ENCODE data around the gene SLC26A8.
"Not testable (repeated sequence)": the region's sequence is repeated elsewhere in the genome, so short reads cannot be mapped to it uniquely, and the experiment has no call there.

SLC26A8 gene

GRCh38 chr6:35955970-35956369 is 68.5 kb downstream of the SLC26A8 start:
- H3K4me1 ChIP-seq (ENCODE audit: control insufficient read depth, insufficient read depth, low read length) = peaks cover 6% of the 10 kb centered on the region
- no peaks in the 10 kb centered on the region for H3K36me3 ChIP-seq (ENCODE audit: control insufficient read depth, insufficient read depth, low read length)
- no peaks in the 10 kb centered on the region for H3K27me3 ChIP-seq (ENCODE audit: control insufficient read depth, insufficient read depth, low read length)
- H3K9me3 ChIP-seq (ENCODE audit: control insufficient read depth, insufficient read depth, low read length) = no peaks in the 10 kb centered on the region
- no peak overlapping the region for H3K4me3 ChIP-seq (ENCODE audit: low read depth, low read length)
- no peak overlapping the region for H3K9ac ChIP-seq (ENCODE audit: low read depth, low read length)

- Histone ChIP-seq H3K9me3 (ENCODE audit: control insufficient read depth, insufficient read depth, low read length) (no peaks in the 10 kb centered on the region), H3K4me1 (ENCODE audit: control insufficient read depth, insufficient read depth, low read length) (peaks cover 9% of the 10 kb centered on the region), H3K27me3 (ENCODE audit: control insufficient read depth, insufficient read depth, low read length) (no peaks in the 10 kb centered on the region)
These were observed 68.9 kb downstream of the SLC26A8 start for GRCh38 chr6:35955521-35955920.

GRCh38 chr6:35955071-35955470 is 69.4 kb downstream of the SLC26A8 start:
- Histone ChIP-seq H3K36me3 (ENCODE audit: control insufficient read depth, insufficient read depth, low read length) (no peaks in the 10 kb centered on the region), H3K9me3 (ENCODE audit: control insufficient read depth, insufficient read depth, low read length) (no peaks in the 10 kb centered on the region)

More at GRCh38 chr6:35955521-35955920, 68.9 kb downstream of the SLC26A8 start:
- Histone ChIP-seq H3K36me3 (ENCODE audit: control insufficient read depth, insufficient read depth, low read length) (no peaks in the 10 kb centered on the region), H3K4me3 (ENCODE audit: low read depth, low read length) (no peak overlapping the region), H3K9ac (ENCODE audit: low read depth, low read length) (no peak overlapping the region)

GRCh38 chr6:35954333-35954732 is 70.1 kb downstream of the SLC26A8 start:
- no peak overlapping the region for H3K4me3 ChIP-seq (ENCODE audit: low read depth, low read length)
- H3K4me1 ChIP-seq (ENCODE audit: control insufficient read depth, insufficient read depth, low read length) = peaks cover 9% of the 10 kb centered on the region
- H3K9me3 ChIP-seq (ENCODE audit: control insufficient read depth, insufficient read depth, low read length) = no peaks in the 10 kb centered on the region
- no peaks in the 10 kb centered on the region for H3K27me3 ChIP-seq (ENCODE audit: control insufficient read depth, insufficient read depth, low read length)
- no peaks in the 10 kb centered on the region for H3K36me3 ChIP-seq (ENCODE audit: control insufficient read depth, insufficient read depth, low read length)
- H3K9ac ChIP-seq (ENCODE audit: low read depth, low read length) = no peak overlapping the region

More at GRCh38 chr6:35955071-35955470, 69.4 kb downstream of the SLC26A8 start:
- H3K9ac ChIP-seq (ENCODE audit: low read depth, low read length) = no peak overlapping the region
- no peaks in the 10 kb centered on the region for H3K27me3 ChIP-seq (ENCODE audit: control insufficient read depth, insufficient read depth, low read length)
- H3K4me3 ChIP-seq (ENCODE audit: low read depth, low read length) = no peak overlapping the region
- peaks cover 9% of the 10 kb centered on the region for H3K4me1 ChIP-seq (ENCODE audit: control insufficient read depth, insufficient read depth, low read length)

GRCh38 chr6:35948725-35949124 is 75.7 kb downstream of the SLC26A8 start:
- Histone ChIP-seq H3K9ac (ENCODE audit: low read depth, low read length) (no peak overlapping the region), H3K4me1 (ENCODE audit: control insufficient read depth, insufficient read depth, low read length) (peaks cover 9% of the 10 kb centered on the region), H3K9me3 (ENCODE audit: control insufficient read depth, insufficient read depth, low read length) (no peaks in the 10 kb centered on the region), H3K4me3 (ENCODE audit: low read depth, low read length) (no peak overlapping the region), H3K27me3 (ENCODE audit: control insufficient read depth, insufficient read depth, low read length) (no peaks in the 10 kb centered on the region), H3K36me3 (ENCODE audit: control insufficient read depth, insufficient read depth, low read length) (no peaks in the 10 kb centered on the region)

- H3K4me3 ChIP-seq (ENCODE audit: low read depth, low read length) = no peak overlapping the region
- H3K27me3 ChIP-seq (ENCODE audit: control insufficient read depth, insufficient read depth, low read length) = no peaks in the 10 kb centered on the region
- peaks cover under 1% of the 10 kb centered on the region for H3K4me1 ChIP-seq (ENCODE audit: control insufficient read depth, insufficient read depth, low read length)
- no peak overlapping the region for H3K9ac ChIP-seq (ENCODE audit: low read depth, low read length)
- no peaks in the 10 kb centered on the region for H3K9me3 ChIP-seq (ENCODE audit: control insufficient read depth, insufficient read depth, low read length)
- no peaks in the 10 kb centered on the region for H3K36me3 ChIP-seq (ENCODE audit: control insufficient read depth, insufficient read depth, low read length)
These were observed 78.8 kb downstream of the SLC26A8 start for GRCh38 chr6:35945650-35946025.

GRCh38 chr6:35943390-35943789 is 81.1 kb downstream of the SLC26A8 start:
- Histone ChIP-seq H3K36me3 (ENCODE audit: control insufficient read depth, insufficient read depth, low read length) (no peaks in the 10 kb centered on the region), H3K9ac (ENCODE audit: low read depth, low read length) (no peak overlapping the region), H3K9me3 (ENCODE audit: control insufficient read depth, insufficient read depth, low read length) (no peaks in the 10 kb centered on the region), H3K27me3 (ENCODE audit: control insufficient read depth, insufficient read depth, low read length) (no peaks in the 10 kb centered on the region), H3K4me3 (ENCODE audit: low read depth, low read length) (no peak overlapping the region), H3K4me1 (ENCODE audit: control insufficient read depth, insufficient read depth, low read length) (no peaks in the 10 kb centered on the region)

GRCh38 chr6:35942355-35942754 is 82.1 kb downstream of the SLC26A8 start:
- no peak overlapping the region for H3K4me3 ChIP-seq (ENCODE audit: low read depth, low read length)
- no peaks in the 10 kb centered on the region for H3K9me3 ChIP-seq (ENCODE audit: control insufficient read depth, insufficient read depth, low read length)
- H3K27me3 ChIP-seq (ENCODE audit: control insufficient read depth, insufficient read depth, low read length) = no peaks in the 10 kb centered on the region
- H3K4me1 ChIP-seq (ENCODE audit: control insufficient read depth, insufficient read depth, low read length) = no peaks in the 10 kb centered on the region
- H3K9ac ChIP-seq (ENCODE audit: low read depth, low read length) = no peak overlapping the region
- no peaks in the 10 kb centered on the region for H3K36me3 ChIP-seq (ENCODE audit: control insufficient read depth, insufficient read depth, low read length)

GRCh38 chr6:35941170-35941569 is 83.3 kb downstream of the SLC26A8 start:
- H3K27me3 ChIP-seq (ENCODE audit: control insufficient read depth, insufficient read depth, low read length); H3K9me3 ChIP-seq (ENCODE audit: control insufficient read depth, insufficient read depth, low read length); H3K4me3 ChIP-seq (ENCODE audit: low read depth, low read length); H3K36me3 ChIP-seq (ENCODE audit: control insufficient read depth, insufficient read depth, low read length); H3K4me1 ChIP-seq (ENCODE audit: control insufficient read depth, insufficient read depth, low read length); H3K9ac ChIP-seq (ENCODE audit: low read depth, low read length): not testable (repeated sequence)

- not testable (repeated sequence) for H3K9me3 ChIP-seq (ENCODE audit: control insufficient read depth, insufficient read depth, low read length); H3K36me3 ChIP-seq (ENCODE audit: control insufficient read depth, insufficient read depth, low read length); H3K27me3 ChIP-seq (ENCODE audit: control insufficient read depth, insufficient read depth, low read length); H3K4me3 ChIP-seq (ENCODE audit: low read depth, low read length); H3K4me1 ChIP-seq (ENCODE audit: control insufficient read depth, insufficient read depth, low read length); H3K9ac ChIP-seq (ENCODE audit: low read depth, low read length)
These were observed 84.4 kb downstream of the SLC26A8 start for GRCh38 chr6:35940014-35940413.

- not testable (repeated sequence) for H3K4me1 ChIP-seq (ENCODE audit: control insufficient read depth, insufficient read depth, low read length); H3K9ac ChIP-seq (ENCODE audit: low read depth, low read length); H3K9me3 ChIP-seq (ENCODE audit: control insufficient read depth, insufficient read depth, low read length); H3K4me3 ChIP-seq (ENCODE audit: low read depth, low read length); H3K36me3 ChIP-seq (ENCODE audit: control insufficient read depth, insufficient read depth, low read length); H3K27me3 ChIP-seq (ENCODE audit: control insufficient read depth, insufficient read depth, low read length)
These were observed 85.2 kb downstream of the SLC26A8 start for GRCh38 chr6:35939259-35939658.

GRCh38 chr6:35936681-35937359 is 87.6 kb downstream of the SLC26A8 start:
- no peaks in the 10 kb centered on the region for H3K27me3 ChIP-seq (ENCODE audit: control insufficient read depth, insufficient read depth, low read length)
- no peak overlapping the region for H3K4me3 ChIP-seq (ENCODE audit: low read depth, low read length)
- H3K36me3 ChIP-seq (ENCODE audit: control insufficient read depth, insufficient read depth, low read length) = no peaks in the 10 kb centered on the region
- H3K4me1 ChIP-seq (ENCODE audit: control insufficient read depth, insufficient read depth, low read length) = no peaks in the 10 kb centered on the region
- H3K9me3 ChIP-seq (ENCODE audit: control insufficient read depth, insufficient read depth, low read length) = no peaks in the 10 kb centered on the region
- H3K9ac ChIP-seq (ENCODE audit: low read depth, low read length) = no peak overlapping the region
